ENCODE measurements around the gene MYBBP1A. TPM values are rescaled to one million over a fixed set of nuclear protein-coding genes. Genes with fewer than 3 reads are reported as not detected.
A peak's percentile ranks its signal among the peaks of the same experiment; 100 is the strongest.

Gene MYBBP1A
- polyA plus RNA-seq, 3 donors = 34.6 to 47.8 (median 43.5) TPM

- DNase-seq (ENCODE audit: extremely low read depth in 1 of 11, low read depth in 9 of 11, low spot score in 4 of 11) = no peak
Measured at GRCh38 chr17:4531988-4532736, 23.0 kb downstream of the MYBBP1A start.

GRCh38 chr17:4530799-4531730 is 24.1 kb downstream of the MYBBP1A start:
- no peak for DNase-seq (ENCODE audit: extremely low read depth in 1 of 11, low read depth in 9 of 11, low spot score in 4 of 11)

GRCh38 chr17:4529533-4530152 is 25.5 kb downstream of the MYBBP1A start:
- DNase-seq (ENCODE audit: extremely low read depth in 1 of 11, low read depth in 9 of 11, low spot score in 4 of 11) = no peak

- DNase-seq (ENCODE audit: extremely low read depth in 1 of 11, low read depth in 9 of 11, low spot score in 4 of 11) = no peak
Measured at GRCh38 chr17:4527566-4528125, 27.5 kb downstream of the MYBBP1A start.

- no peak for DNase-seq (ENCODE audit: extremely low read depth in 1 of 11, low read depth in 9 of 11, low spot score in 4 of 11)
Measured at GRCh38 chr17:4527134-4527533, 28.1 kb downstream of the MYBBP1A start.

GRCh38 chr17:4525691-4526397 is 29.3 kb downstream of the MYBBP1A start:
- DNase-seq (ENCODE audit: extremely low read depth in 1 of 11, low read depth in 9 of 11, low spot score in 4 of 11) = no peak

GRCh38 chr17:4523946-4524345 is 31.2 kb downstream of the MYBBP1A start:
- no peak for DNase-seq (ENCODE audit: extremely low read depth in 1 of 11, low read depth in 9 of 11, low spot score in 4 of 11)

- DNase-seq (ENCODE audit: extremely low read depth in 1 of 11, low read depth in 9 of 11, low spot score in 4 of 11) = no peak
Measured at GRCh38 chr17:4522661-4523060, 32.5 kb downstream of the MYBBP1A start.

GRCh38 chr17:4520894-4521600 is 34.1 kb downstream of the MYBBP1A start:
- DNase-seq (ENCODE audit: extremely low read depth in 1 of 11, low read depth in 9 of 11, low spot score in 4 of 11) = no peak

GRCh38 chr17:4520060-4520893 is 34.9 kb downstream of the MYBBP1A start:
- no peak for DNase-seq (ENCODE audit: extremely low read depth in 1 of 11, low read depth in 9 of 11, low spot score in 4 of 11)

- DNase-seq (ENCODE audit: extremely low read depth in 1 of 11, low read depth in 9 of 11, low spot score in 4 of 11) = no peak
Measured at GRCh38 chr17:4519361-4519788, 35.8 kb downstream of the MYBBP1A start.

GRCh38 chr17:4518901-4519300 is 36.3 kb downstream of the MYBBP1A start:
- no peak for DNase-seq (ENCODE audit: extremely low read depth in 1 of 11, low read depth in 9 of 11, low spot score in 4 of 11)

- no peak for DNase-seq (ENCODE audit: extremely low read depth in 1 of 11, low read depth in 9 of 11, low spot score in 4 of 11)
Measured at GRCh38 chr17:4516735-4517134, 38.4 kb downstream of the MYBBP1A start.

GRCh38 chr17:4515501-4515900 is 39.7 kb downstream of the MYBBP1A start:
- DNase-seq (ENCODE audit: extremely low read depth in 1 of 11, low read depth in 9 of 11, low spot score in 4 of 11) = no peak

- no peak for DNase-seq (ENCODE audit: extremely low read depth in 1 of 11, low read depth in 9 of 11, low spot score in 4 of 11)
Measured at GRCh38 chr17:4514779-4515178, 40.4 kb downstream of the MYBBP1A start.

- peak in 5 of 11 donors; percentile 48 to 70 (median 68) for DNase-seq (ENCODE audit: extremely low read depth in 1 of 11, low read depth in 9 of 11, low spot score in 4 of 11)
Measured at GRCh38 chr17:4514206-4514605, 41.0 kb downstream of the MYBBP1A start.

Data from renal cortex interstitium (tissue), 11 donors.